Liver (tissue), 9 donors: ENCODE results near the gene IQCE. TPM values are rescaled to one million over a fixed set of nuclear protein-coding genes. Genes with fewer than 3 reads are reported as not detected.

Experiments
- DNase-seq: peaks from one replicate; pipeline ENCODE4 v3.0.0-alpha.2; 2017; ENCODE audit warnings: low spot score
- H3K27ac ChIP-seq, 2 donors: one replicate each; pipeline ENCODE4 v1.7.0; 2013; ENCODE audit warnings: inconsistent platforms in 2 of 2, low read length in 2 of 2, control low read depth in 1 of 2, low read depth in 1 of 2, mild to moderate bottlenecking in 1 of 2
- H3K27me3 ChIP-seq, 4 donors: one replicate each; pipeline versions ENCODE4 v1.6.1 to v1.7.0; 2013; ENCODE audit warnings: low read length in 3 of 4, inconsistent platforms in 1 of 4, mild to moderate bottlenecking in 1 of 4, moderate library complexity in 1 of 4; ENCODE audit not compliant: control insufficient read depth in 4 of 4, insufficient read depth in 4 of 4
- H3K36me3 ChIP-seq, 4 donors: one replicate each; pipeline versions ENCODE4 v1.6.1 to v1.7.0; 2013; ENCODE audit warnings: low read length in 3 of 4, mild to moderate bottlenecking in 3 of 4, low read depth in 1 of 4, moderate library complexity in 1 of 4; ENCODE audit not compliant: control insufficient read depth in 4 of 4, insufficient read depth in 3 of 4
- H3K4me1 ChIP-seq, 4 donors: one replicate each; pipeline versions ENCODE4 v1.6.1 to v1.7.0; 2013; ENCODE audit warnings: low read length in 3 of 4, mild to moderate bottlenecking in 3 of 4, moderate library complexity in 1 of 4; ENCODE audit not compliant: control insufficient read depth in 4 of 4, insufficient read depth in 4 of 4
- H3K4me3 ChIP-seq, 3 donors: one replicate each; pipeline versions ENCODE4 v1.6.1 to v1.7.0; 2013; ENCODE audit warnings: low read length in 3 of 3, control low read depth in 1 of 3, low read depth in 1 of 3, mild to moderate bottlenecking in 1 of 3
- H3K9ac ChIP-seq, 2 donors: one replicate each; pipeline ENCODE4 v1.7.0; 2013; ENCODE audit warnings: low read length in 2 of 2, mild to moderate bottlenecking in 2 of 2, moderate library complexity in 2 of 2, control low read depth in 1 of 2, low read depth in 1 of 2
- H3K9me3 ChIP-seq, 4 donors: one replicate each; pipeline versions ENCODE4 v1.6.1 to v1.7.0; 2013; ENCODE audit warnings: low read length in 3 of 4; ENCODE audit not compliant: control insufficient read depth in 4 of 4
- EGR1 ChIP-seq, 2 donors: IDR thresholded peaks; 2 replicates each; pipeline ENCODE4 v1.6.1; 2016 to 2018; ENCODE audit warnings: antibody characterized with exemption in 2 of 2, low read depth in 2 of 2
- FOXA1 ChIP-seq: IDR thresholded peaks from 2 replicates; pipeline ENCODE4 v1.6.1; 2016; ENCODE audit warnings: antibody characterized with exemption
- GABPA ChIP-seq, 2 donors: IDR thresholded peaks in 1 of 2; conservative IDR thresholded peaks in 1 of 2; 2 replicates each; pipeline ENCODE4 v1.6.1; 2016; ENCODE audit warnings: antibody characterized with exemption in 2 of 2, mild to moderate bottlenecking in 1 of 2, moderate library complexity in 1 of 2
- HNF4G ChIP-seq: IDR thresholded peaks from 2 replicates; pipeline ENCODE4 v1.6.1; 2016; ENCODE audit warnings: antibody characterized with exemption
- JUND ChIP-seq, 2 donors: IDR thresholded peaks; 2 replicates each; pipeline ENCODE4 v1.6.1; 2016; ENCODE audit warnings: antibody characterized with exemption in 2 of 2
- NR2F2 ChIP-seq: IDR thresholded peaks from 2 replicates; pipeline ENCODE4 v1.6.1; 2016; ENCODE audit warnings: antibody characterized with exemption
- RAD21 ChIP-seq, 2 donors: IDR thresholded peaks; 2 replicates each; pipeline ENCODE4 v1.6.1; 2016; ENCODE audit warnings: antibody characterized with exemption in 2 of 2, mild to moderate bottlenecking in 2 of 2
- RXRA ChIP-seq, 2 donors: IDR thresholded peaks; 2 replicates each; pipeline ENCODE4 v1.6.1; 2017 to 2018; ENCODE audit warnings: antibody characterized with exemption in 2 of 2, mild to moderate bottlenecking in 1 of 2
- SP1 ChIP-seq: IDR thresholded peaks from 2 replicates; pipeline ENCODE4 v1.6.1; 2018; ENCODE audit warnings: antibody characterized with exemption, mild to moderate bottlenecking
- TAF1 ChIP-seq: conservative IDR thresholded peaks from 2 replicates; pipeline ENCODE4 v1.6.1; 2016; ENCODE audit warnings: antibody characterized with exemption, mild to moderate bottlenecking
- YY1 ChIP-seq: IDR thresholded peaks from 2 replicates; pipeline ENCODE4 v1.6.1; 2016; ENCODE audit warnings: antibody characterized with exemption, mild to moderate bottlenecking
- WGBS: extraction: QIAGEN DNeasy Blood & Tissue Kit; methylation state at CpG from one replicate; pipeline ENCODE4 v1.1.7; 2013; 5-methylcytosine and 5-hydroxymethylcytosine counted together
- polyA plus RNA-seq, 2 donors: library from polyadenylated mRNA; stranded (reverse) in 1 of 2; unstranded in 1 of 2; fragments of 200-250 nt in 1 of 2; fragments of >200 nt in 1 of 2; fragmentation: Nextera tagmentation in 1 of 2; extraction: Ambion mirVana in 1 of 2; gene quantifications; one replicate each; pipeline versions ENCODE4 v1.2.1 to v1.2.3, GENCODE V29; 2013 to 2015
- total RNA-seq, 2 donors: library from RNA; depleted of rRNA; stranded (reverse); fragments of >200 nt; gene quantifications; one replicate each; pipeline ENCODE4 v1.2.3, GENCODE V29; 2014
- TF ChIP-seq, protein P1 (sequence below): IDR thresholded peaks from 2 replicates; pipeline ENCODE4 v1.6.1; 2016; ENCODE audit warnings: antibody characterized with exemption
- TF ChIP-seq, protein P2 (sequence below): IDR thresholded peaks from 2 replicates; pipeline ENCODE4 v1.6.1; 2016; ENCODE audit warnings: antibody characterized with exemption, mild to moderate bottlenecking
- TF ChIP-seq, protein P3 (sequence below): IDR thresholded peaks from 2 replicates; pipeline ENCODE4 v1.6.1; 2016; ENCODE audit warnings: antibody characterized with exemption
- TF ChIP-seq, protein P4 (sequence below): fragments of 150-350 bp; IDR thresholded peaks from 2 replicates; pipeline ENCODE4 v1.5.1; 2017; ENCODE audit warnings: improper control_type of control experiment, low read depth, low read length; ENCODE audit not compliant: missing input control
- donor health status: healthy.
- donor health status: healthy.
- donor health status: healthy.
- donor health status: healthy.
- donor health status: healthy.

The IQCE gene
- total and polyA plus RNA-seq, 4 donors: 2.1 to 5.9 (median 3.6) TPM

DNA sequence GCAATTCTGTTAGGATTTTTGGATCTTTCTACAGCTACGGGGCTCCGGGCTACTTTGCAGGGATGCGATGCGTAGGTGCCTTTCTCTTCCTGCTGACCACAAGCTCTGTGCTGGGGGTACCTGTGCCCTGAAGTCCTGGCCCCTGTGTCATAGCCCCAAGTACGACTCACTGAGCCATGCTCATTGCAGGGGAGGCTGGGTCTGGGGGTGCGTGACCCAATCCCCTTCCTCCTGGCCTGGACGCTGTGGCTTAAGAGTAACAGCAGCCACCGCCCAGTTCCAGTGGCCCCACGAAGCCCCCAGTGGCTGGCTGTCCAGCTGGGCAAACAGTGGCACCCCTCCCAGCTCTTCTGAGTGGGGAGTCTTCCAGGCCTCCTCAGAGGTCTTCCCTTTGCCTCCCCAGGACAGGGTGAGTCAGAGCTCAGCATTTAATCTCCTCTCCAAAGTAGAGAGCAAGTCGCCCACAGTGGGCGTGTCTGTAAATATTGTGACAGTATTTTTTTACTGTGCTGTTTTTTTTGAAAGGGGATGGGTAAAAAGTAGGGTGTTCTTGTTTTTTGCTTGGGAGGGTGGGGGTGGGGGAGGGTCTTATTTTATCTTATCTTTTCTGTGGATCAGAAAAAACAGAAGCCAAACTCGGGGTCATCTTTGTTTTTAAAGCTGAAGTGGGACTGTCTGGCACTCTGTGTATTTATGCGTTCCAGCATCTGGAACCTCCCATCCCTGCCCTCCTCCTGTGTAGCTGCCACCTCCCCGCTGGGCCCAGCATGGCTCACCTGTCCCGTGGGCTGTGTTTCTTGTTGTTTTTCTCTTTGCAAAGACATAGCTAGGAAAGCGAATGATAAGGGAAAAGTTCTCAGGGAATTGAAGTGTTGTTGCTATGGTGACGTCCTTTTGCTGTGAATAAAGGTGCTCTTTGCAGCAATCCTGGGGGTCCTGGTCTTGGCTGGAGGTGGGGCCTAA, 31.0 kb upstream of the IQCE start:
- DNase-seq: no peak
- TF ChIP-seq SP1: no peak
- no peak for TF ChIP-seq RAD21 (IDR thresholded peaks at IDR 0.05)
- TF ChIP-seq, protein P1, sequence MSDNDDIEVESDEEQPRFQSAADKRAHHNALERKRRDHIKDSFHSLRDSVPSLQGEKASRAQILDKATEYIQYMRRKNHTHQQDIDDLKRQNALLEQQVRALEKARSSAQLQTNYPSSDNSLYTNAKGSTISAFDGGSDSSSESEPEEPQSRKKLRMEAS: no peak
- no peak for TF ChIP-seq FOXA1
- TF ChIP-seq NR2F2: no peak
- Histone ChIP-seq H3K27me3 (no peaks in the 10 kb centered on the region), H3K27ac (peak overlapping the region in 1 of 2 donors; percentile 20), H3K9ac (no peak overlapping the region), H3K4me3 (no peak overlapping the region), H3K36me3 (no peaks in the 10 kb centered on the region), H3K9me3 (no peaks in the 10 kb centered on the region), H3K4me1 (peaks cover 0 to 19% (median 3%) of the 10 kb centered on the region in 4 donors)
- 70% methylated on average over 17 of the region's 17 CpGs for WGBS

- peak overlapping the region; percentile 8 to 20 for H3K27ac ChIP-seq
Observed at GRCh38 chr7:2528481-2529095, 30.2 kb upstream of the IQCE start.

More at GRCh38 chr7:2528481-2529095, 30.2 kb upstream of the IQCE start:
- Histone ChIP-seq H3K4me3 (no peak overlapping the region), H3K9ac (no peak overlapping the region), H3K27me3 (no peaks in the 10 kb centered on the region), H3K36me3 (no peaks in the 10 kb centered on the region), H3K4me1 (peaks cover 0 to 11% (median 2%) of the 10 kb centered on the region in 4 donors), H3K9me3 (no peaks in the 10 kb centered on the region)
- 76% methylated on average over 18 of the region's 18 CpGs for WGBS
- TF ChIP-seq NR2F2: no peak
- TF ChIP-seq FOXA1: no peak
- TF ChIP-seq SP1: no peak
- no peak for TF ChIP-seq RXRA (IDR thresholded peaks at IDR 0.05)
- TF ChIP-seq TAF1: no peak
- TF ChIP-seq EGR1 (IDR thresholded peaks at IDR 0.05; ENCODE audit: low read depth in 2 of 2): no peak
- no peak for TF ChIP-seq YY1
- no peak for TF ChIP-seq JUND (IDR thresholded peaks at IDR 0.05)
- no peak for TF ChIP-seq HNF4G
- TF ChIP-seq RAD21 (IDR thresholded peaks at IDR 0.05): no peak
- TF ChIP-seq, protein P2, sequence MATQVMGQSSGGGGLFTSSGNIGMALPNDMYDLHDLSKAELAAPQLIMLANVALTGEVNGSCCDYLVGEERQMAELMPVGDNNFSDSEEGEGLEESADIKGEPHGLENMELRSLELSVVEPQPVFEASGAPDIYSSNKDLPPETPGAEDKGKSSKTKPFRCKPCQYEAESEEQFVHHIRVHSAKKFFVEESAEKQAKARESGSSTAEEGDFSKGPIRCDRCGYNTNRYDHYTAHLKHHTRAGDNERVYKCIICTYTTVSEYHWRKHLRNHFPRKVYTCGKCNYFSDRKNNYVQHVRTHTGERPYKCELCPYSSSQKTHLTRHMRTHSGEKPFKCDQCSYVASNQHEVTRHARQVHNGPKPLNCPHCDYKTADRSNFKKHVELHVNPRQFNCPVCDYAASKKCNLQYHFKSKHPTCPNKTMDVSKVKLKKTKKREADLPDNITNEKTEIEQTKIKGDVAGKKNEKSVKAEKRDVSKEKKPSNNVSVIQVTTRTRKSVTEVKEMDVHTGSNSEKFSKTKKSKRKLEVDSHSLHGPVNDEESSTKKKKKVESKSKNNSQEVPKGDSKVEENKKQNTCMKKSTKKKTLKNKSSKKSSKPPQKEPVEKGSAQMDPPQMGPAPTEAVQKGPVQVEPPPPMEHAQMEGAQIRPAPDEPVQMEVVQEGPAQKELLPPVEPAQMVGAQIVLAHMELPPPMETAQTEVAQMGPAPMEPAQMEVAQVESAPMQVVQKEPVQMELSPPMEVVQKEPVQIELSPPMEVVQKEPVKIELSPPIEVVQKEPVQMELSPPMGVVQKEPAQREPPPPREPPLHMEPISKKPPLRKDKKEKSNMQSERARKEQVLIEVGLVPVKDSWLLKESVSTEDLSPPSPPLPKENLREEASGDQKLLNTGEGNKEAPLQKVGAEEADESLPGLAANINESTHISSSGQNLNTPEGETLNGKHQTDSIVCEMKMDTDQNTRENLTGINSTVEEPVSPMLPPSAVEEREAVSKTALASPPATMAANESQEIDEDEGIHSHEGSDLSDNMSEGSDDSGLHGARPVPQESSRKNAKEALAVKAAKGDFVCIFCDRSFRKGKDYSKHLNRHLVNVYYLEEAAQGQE: no peak
- TF ChIP-seq, protein P3, sequence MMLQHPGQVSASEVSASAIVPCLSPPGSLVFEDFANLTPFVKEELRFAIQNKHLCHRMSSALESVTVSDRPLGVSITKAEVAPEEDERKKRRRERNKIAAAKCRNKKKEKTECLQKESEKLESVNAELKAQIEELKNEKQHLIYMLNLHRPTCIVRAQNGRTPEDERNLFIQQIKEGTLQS: no peak
- TF ChIP-seq GABPA (IDR thresholded peaks at IDR 0.05 in 1 of 2, conservative IDR thresholded peaks at IDR 0.05 in 1 of 2): no peak
- TF ChIP-seq, protein P4, sequence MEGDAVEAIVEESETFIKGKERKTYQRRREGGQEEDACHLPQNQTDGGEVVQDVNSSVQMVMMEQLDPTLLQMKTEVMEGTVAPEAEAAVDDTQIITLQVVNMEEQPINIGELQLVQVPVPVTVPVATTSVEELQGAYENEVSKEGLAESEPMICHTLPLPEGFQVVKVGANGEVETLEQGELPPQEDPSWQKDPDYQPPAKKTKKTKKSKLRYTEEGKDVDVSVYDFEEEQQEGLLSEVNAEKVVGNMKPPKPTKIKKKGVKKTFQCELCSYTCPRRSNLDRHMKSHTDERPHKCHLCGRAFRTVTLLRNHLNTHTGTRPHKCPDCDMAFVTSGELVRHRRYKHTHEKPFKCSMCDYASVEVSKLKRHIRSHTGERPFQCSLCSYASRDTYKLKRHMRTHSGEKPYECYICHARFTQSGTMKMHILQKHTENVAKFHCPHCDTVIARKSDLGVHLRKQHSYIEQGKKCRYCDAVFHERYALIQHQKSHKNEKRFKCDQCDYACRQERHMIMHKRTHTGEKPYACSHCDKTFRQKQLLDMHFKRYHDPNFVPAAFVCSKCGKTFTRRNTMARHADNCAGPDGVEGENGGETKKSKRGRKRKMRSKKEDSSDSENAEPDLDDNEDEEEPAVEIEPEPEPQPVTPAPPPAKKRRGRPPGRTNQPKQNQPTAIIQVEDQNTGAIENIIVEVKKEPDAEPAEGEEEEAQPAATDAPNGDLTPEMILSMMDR: no peak
- no peak for DNase-seq
